ENCODE results near the gene AUTS2. TPM values are rescaled to one million over a fixed set of nuclear protein-coding genes. Genes with fewer than 3 reads are reported as not detected.

The AUTS2 gene
- total and polyA plus RNA-seq, 2 of the 8 experiments (the other 6 are each of a cell fraction or from before 2014, with no cell fraction given), result 25.9 to 101 TPM

DNA sequence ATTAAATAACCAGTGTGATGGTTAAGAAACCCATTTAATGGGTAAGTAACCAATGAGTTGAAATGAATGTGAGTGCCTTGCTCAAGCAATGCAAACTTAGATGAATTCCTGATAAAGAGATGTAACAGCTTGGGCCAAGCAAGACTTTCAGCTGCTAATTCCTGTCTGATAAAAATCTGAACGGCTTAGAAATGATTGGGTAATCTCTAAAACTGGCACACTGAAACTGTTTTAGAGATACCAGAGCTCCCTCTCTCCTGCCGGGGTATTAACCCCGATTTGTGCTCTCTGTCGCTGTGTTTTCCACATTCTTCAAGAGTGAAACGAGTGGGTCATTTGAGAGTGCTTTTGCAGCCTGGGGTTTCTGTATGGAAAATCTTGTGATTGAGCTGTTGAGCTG, 998.8 kb downstream of the AUTS2 start:
- peaks cover 10% of the 10 kb centered on the region for H3K23me2 ChIP-seq (ENCODE audit: low read depth, low read length)
- ChIA-PET CTCF (ENCODE audit: partially characterized antibody) (interaction anchor here (0.7 to 3.7 kb wide), 7 partner anchors 8 to 101 kb away, joined by 3 to 13 read pairs (median 4); no protein-coding TSS in a partner anchor), POLR2A (ENCODE audit: partially characterized antibody) (interaction anchor here (0.6 to 1.3 kb wide), 3 partner anchors 10 to 114 kb away, joined by 3 to 5 read pairs (median 4); no protein-coding TSS in a partner anchor)
- H2AFZ ChIP-seq (ENCODE audit: low read length), result no peak overlapping the region
- H4K91ac ChIP-seq (replicated peaks; ENCODE audit: insufficient read length, low read length), result no peak overlapping the region
- H3K18ac ChIP-seq (ENCODE audit: extremely low read depth, low read length), result no peak overlapping the region
- DNase-seq (ENCODE audit: low read depth in 1 of 2, low spot score in 2 of 2) (no peak), FAIRE-seq (no peak)
- H3K4me1 ChIP-seq (replicated peaks in 1 of 4; ENCODE audit: control insufficient read depth in 3 of 4, insufficient read depth in 4 of 4, low read length in 3 of 4), result peaks cover 0 to 9% (median 5%) of the 10 kb centered on the region in 4 experiments; a peak in 5 of 7 replicates
- no peaks in the 10 kb centered on the region for H4K20me1 ChIP-seq (replicated peaks in 1 of 2; ENCODE audit: control insufficient read depth in 1 of 2, insufficient read depth in 2 of 2, low read length in 2 of 2)
- H3K27me3 ChIP-seq (replicated peaks in 1 of 4; ENCODE audit: control insufficient read depth in 3 of 4, extremely low read depth in 1 of 4, insufficient read depth in 3 of 4, low read length in 3 of 4), result peaks cover 11 to 51% (median 41%) of the 10 kb centered on the region in 4 experiments
- H2BK120ac ChIP-seq (replicated peaks; ENCODE audit: low read depth, low read length), result no peak overlapping the region
- peaks cover 2 to 10% of the 10 kb centered on the region in 2 experiments for H3K9me3 ChIP-seq (ENCODE audit: insufficient read depth in 2 of 2, low read depth in 1 of 2, low read length in 1 of 2)
- H2BK5ac ChIP-seq (ENCODE audit: low read depth, low read length), result no peak overlapping the region
- no peaks in the 10 kb centered on the region for H3K79me2 ChIP-seq (ENCODE audit: control insufficient read depth in 1 of 2, insufficient read depth in 2 of 2, low read length in 2 of 2)
- no peak overlapping the region for H3K9ac ChIP-seq (replicated peaks in 1 of 4; ENCODE audit: extremely low read depth in 1 of 4, low read depth in 3 of 4, low read length in 3 of 4)
- H2BK20ac ChIP-seq (ENCODE audit: low read length), result no peak overlapping the region
- H2AK5ac ChIP-seq (ENCODE audit: low read depth, low read length), result no peak overlapping the region
- H4K8ac ChIP-seq (ENCODE audit: extremely low read depth, insufficient read depth, low read length), result no peak overlapping the region
- H3K27ac ChIP-seq (ENCODE audit: low read depth, low read length), result no peak overlapping the region
- no peak overlapping the region for H3K14ac ChIP-seq (ENCODE audit: insufficient read length)
- WGBS, 2 experiments (ENCODE audit: extremely low coverage in 1 of 2, insufficient coverage in 1 of 2, insufficient read length in 1 of 2, insufficient replicate concordance in 2 of 2, low coverage in 1 of 2, low lambda C conversion rate in 2 of 2, missing lambda C conversion rate in 1 of 2), result 44% methylated on average over 5 of the region's 5 CpGs; no CpG with 5 or more reads in 1 of the 2 experiments
- H3K4me2 ChIP-seq (ENCODE audit: insufficient read depth in 1 of 2, low read depth in 2 of 2, low read length in 2 of 2), result peak overlapping the region; percentile 85 to 99
- no peaks in the 10 kb centered on the region for H3K79me1 ChIP-seq (ENCODE audit: low read depth, low read length)
- H2BK15ac ChIP-seq (ENCODE audit: low read length), result no peak overlapping the region
- no peak overlapping the region for H3K4ac ChIP-seq (replicated peaks; ENCODE audit: insufficient read length, low read depth, low read length)
- peak overlapping the region; percentile 59 to 74 (median 64); a peak in 7 of 8 replicates for H3K4me3 ChIP-seq (ENCODE audit: extremely low read depth in 1 of 4, insufficient read depth in 2 of 4, low read depth in 3 of 4, low read length in 4 of 4)
- no peak overlapping the region for H3K56ac ChIP-seq (replicated peaks; ENCODE audit: insufficient read length, low read depth, low read length)
- H2BK12ac ChIP-seq (ENCODE audit: low read depth, low read length), result no peak overlapping the region
- no peak overlapping the region for H3K23ac ChIP-seq (ENCODE audit: insufficient read length)
- peaks cover 0 to 2% (median 0%) of the 10 kb centered on the region in 4 experiments; a peak in 3 of 8 replicates for H3K36me3 ChIP-seq (ENCODE audit: control insufficient read depth in 2 of 4, insufficient read depth in 4 of 4, low read length in 3 of 4)
- no peak overlapping the region for H4K5ac ChIP-seq (ENCODE audit: insufficient read length, low read depth, low read length)
- TF ChIP-seq RBBP5 (IDR thresholded peaks at IDR 0.05; ENCODE audit: borderline replicate concordance, low read depth, low read length) (no peak), POLR2AphosphoS5 (IDR thresholded peaks at IDR 0.05; ENCODE audit: low read depth, low read length) (no peak)
- TF ChIP-seq, protein P1, sequence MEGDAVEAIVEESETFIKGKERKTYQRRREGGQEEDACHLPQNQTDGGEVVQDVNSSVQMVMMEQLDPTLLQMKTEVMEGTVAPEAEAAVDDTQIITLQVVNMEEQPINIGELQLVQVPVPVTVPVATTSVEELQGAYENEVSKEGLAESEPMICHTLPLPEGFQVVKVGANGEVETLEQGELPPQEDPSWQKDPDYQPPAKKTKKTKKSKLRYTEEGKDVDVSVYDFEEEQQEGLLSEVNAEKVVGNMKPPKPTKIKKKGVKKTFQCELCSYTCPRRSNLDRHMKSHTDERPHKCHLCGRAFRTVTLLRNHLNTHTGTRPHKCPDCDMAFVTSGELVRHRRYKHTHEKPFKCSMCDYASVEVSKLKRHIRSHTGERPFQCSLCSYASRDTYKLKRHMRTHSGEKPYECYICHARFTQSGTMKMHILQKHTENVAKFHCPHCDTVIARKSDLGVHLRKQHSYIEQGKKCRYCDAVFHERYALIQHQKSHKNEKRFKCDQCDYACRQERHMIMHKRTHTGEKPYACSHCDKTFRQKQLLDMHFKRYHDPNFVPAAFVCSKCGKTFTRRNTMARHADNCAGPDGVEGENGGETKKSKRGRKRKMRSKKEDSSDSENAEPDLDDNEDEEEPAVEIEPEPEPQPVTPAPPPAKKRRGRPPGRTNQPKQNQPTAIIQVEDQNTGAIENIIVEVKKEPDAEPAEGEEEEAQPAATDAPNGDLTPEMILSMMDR (IDR thresholded peaks at IDR 0.05; ENCODE audit: control extremely low read depth in 1 of 3, insufficient read depth in 1 of 3, low read depth in 1 of 3, low read length in 3 of 3), result no peak
